ENCODE data around the gene SLC35B2. TPM values are rescaled to one million over a fixed set of nuclear protein-coding genes. Genes with fewer than 3 reads are reported as not detected.

The SLC35B2 gene
- total RNA-seq, 3 donors from 2014 or later: 24.9 to 38.0 (median 31.6) TPM

DNA sequence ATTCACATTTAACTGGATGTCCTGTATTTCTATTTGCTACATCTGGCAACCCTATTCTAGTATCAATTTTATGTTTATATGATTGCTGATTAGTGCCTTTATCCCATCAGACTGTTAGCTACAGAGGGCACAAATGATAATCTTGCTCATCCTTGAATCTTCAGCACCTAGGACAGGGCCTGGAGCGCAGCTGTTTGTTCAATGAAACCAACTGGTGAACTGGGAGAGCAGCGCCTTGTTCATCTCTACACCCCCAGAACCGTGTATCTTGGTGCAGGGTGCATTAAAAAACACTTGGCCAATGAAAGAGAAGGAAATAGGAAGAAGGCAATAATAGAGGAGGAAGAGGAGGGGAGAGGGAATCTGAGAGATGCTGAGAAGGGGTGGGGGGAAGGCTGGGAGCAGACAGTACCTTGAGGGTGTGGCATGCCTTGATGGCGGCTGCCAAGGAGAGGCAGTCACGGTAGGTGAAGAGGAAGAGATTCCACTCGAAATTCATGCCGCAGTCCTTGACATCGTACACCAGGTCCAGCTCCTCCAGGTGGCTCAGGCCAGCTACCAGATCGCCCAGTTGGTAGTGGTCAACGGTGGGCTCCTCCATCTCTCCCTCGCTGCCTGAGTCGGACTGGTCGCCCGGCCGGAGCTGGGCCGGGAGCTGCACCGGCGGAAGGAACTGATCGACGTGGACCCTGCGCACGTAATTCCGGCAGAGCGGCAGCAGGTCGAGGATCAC is 28.4 kb upstream of the SLC35B2 start:
- ATAC-seq (no peak), DNase-seq (no peak)
- no peaks in the 10 kb centered on the region for H3K36me3 ChIP-seq (ENCODE audit: low read depth)
- TF ChIP-seq, protein P1, sequence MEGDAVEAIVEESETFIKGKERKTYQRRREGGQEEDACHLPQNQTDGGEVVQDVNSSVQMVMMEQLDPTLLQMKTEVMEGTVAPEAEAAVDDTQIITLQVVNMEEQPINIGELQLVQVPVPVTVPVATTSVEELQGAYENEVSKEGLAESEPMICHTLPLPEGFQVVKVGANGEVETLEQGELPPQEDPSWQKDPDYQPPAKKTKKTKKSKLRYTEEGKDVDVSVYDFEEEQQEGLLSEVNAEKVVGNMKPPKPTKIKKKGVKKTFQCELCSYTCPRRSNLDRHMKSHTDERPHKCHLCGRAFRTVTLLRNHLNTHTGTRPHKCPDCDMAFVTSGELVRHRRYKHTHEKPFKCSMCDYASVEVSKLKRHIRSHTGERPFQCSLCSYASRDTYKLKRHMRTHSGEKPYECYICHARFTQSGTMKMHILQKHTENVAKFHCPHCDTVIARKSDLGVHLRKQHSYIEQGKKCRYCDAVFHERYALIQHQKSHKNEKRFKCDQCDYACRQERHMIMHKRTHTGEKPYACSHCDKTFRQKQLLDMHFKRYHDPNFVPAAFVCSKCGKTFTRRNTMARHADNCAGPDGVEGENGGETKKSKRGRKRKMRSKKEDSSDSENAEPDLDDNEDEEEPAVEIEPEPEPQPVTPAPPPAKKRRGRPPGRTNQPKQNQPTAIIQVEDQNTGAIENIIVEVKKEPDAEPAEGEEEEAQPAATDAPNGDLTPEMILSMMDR (IDR thresholded peaks at IDR 0.05): no peak
- H3K9me3 ChIP-seq: no peaks in the 10 kb centered on the region
- intact Hi-C loops (cut with DNase I, micrococcal nuclease): no loop called here
- H3K4me1 ChIP-seq (ENCODE audit: low read depth): no peaks in the 10 kb centered on the region
- no peak overlapping the region for H3K4me3 ChIP-seq

DNA sequence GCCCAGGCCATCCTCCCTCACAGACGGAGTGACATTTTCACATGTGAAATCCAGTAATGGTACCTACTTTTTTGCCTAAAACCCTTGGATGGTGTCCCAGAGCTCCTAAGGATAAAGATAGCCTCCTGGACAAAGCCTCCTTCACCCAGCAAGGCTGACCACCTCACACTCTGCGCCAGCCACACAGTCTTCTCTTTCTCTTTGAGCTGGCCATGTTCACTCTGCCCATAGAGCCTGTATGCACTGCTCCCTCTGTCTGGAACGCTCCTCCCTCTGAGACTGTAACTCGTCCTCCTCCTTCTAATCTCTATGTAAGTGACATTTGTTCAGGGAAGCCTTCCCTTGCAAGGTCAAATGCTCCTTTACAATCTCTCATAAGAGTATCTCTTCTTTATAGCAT is 27.5 kb upstream of the SLC35B2 start:
- no peak for ATAC-seq
- Histone ChIP-seq H3K36me3 (ENCODE audit: low read depth) (no peaks in the 10 kb centered on the region), H3K4me3 (no peak overlapping the region), H3K9me3 (no peaks in the 10 kb centered on the region), H3K4me1 (ENCODE audit: low read depth) (no peaks in the 10 kb centered on the region)
- DNase-seq: no peak
- intact Hi-C loops (cut with DNase I, micrococcal nuclease): no loop called here
- TF ChIP-seq, protein P1 (IDR thresholded peaks at IDR 0.05): no peak

GRCh38 chr6:44284121-44284520 is 26.8 kb upstream of the SLC35B2 start:
- TF ChIP-seq, protein P1 (IDR thresholded peaks at IDR 0.05): no peak
- intact Hi-C loops (cut with DNase I, micrococcal nuclease): no loop called here
- DNase-seq: no peak
- ATAC-seq: no peak
- Histone ChIP-seq H3K36me3 (ENCODE audit: low read depth) (no peaks in the 10 kb centered on the region), H3K4me1 (ENCODE audit: low read depth) (no peaks in the 10 kb centered on the region), H3K9me3 (no peaks in the 10 kb centered on the region), H3K4me3 (no peak overlapping the region)

DNA sequence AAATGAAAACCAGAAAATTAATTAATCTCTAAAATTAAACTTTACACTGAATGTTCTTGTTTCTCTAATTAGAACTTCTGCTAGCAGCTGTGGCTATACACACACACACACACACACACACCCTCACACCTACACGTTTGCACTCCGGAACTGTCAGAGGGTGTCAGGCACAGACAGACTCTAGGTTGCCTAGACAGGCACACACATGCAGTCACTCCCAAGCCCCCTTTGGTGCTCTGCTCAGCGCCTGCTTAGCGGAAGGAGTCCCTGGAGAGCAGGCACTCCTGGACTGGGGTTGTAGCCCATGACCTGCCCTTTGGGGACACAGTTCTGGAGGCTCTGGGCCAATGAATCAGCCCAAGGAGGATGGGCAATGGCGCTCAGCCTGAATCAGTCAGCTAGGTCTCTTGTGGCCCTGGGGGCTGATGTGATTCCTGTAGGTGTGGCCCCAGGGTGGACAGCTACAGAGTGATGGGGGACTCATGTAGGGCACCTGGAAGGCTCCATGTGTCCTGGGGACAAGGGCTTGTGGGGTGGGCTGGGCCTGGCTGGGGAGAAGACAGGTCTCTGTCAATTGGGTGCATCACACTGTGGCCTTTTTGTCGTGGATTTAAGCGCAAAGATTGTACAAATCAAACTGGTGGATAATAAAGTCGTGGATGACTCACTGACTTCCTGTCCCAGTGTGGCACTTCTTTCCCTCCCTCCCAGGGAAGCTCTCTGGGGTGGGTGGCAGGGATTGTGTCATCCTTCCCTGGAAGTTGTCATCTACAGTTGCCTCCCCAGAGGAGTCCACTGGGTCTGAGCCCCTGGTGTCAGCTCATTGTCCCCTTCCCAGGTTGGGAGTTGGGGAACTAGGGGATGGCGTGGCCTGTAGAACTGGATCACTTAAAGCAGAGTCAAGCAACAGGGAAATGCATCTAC is 21.7 kb upstream of the SLC35B2 start:
- ATAC-seq (peak; percentile 32), DNase-seq (no peak)
- H3K9me3 ChIP-seq: no peaks in the 10 kb centered on the region
- H3K4me3 ChIP-seq: no peak overlapping the region
- H3K36me3 ChIP-seq (ENCODE audit: low read depth): no peaks in the 10 kb centered on the region
- TF ChIP-seq, protein P1 (IDR thresholded peaks at IDR 0.05): no peak
- H3K4me1 ChIP-seq (ENCODE audit: low read depth): no peaks in the 10 kb centered on the region
- intact Hi-C loops (cut with DNase I, micrococcal nuclease): no loop called here

GRCh38 chr6:44278315-44278714 is 21.0 kb upstream of the SLC35B2 start:
- Histone ChIP-seq H3K9me3 (no peaks in the 10 kb centered on the region), H3K36me3 (ENCODE audit: low read depth) (no peaks in the 10 kb centered on the region), H3K4me1 (ENCODE audit: low read depth) (no peaks in the 10 kb centered on the region), H3K4me3 (no peak overlapping the region)
- intact Hi-C loops (cut with DNase I, micrococcal nuclease): no loop called here
- ATAC-seq (no peak), DNase-seq (no peak)
- TF ChIP-seq, protein P1 (IDR thresholded peaks at IDR 0.05): no peak

Measured in mucosa of descending colon (tissue), 3 donors.